Measurements from ENCODE around the gene CDC42EP5. TPM values are rescaled to one million over a fixed set of nuclear protein-coding genes. Genes with fewer than 3 reads are reported as not detected.

CDC42EP5 gene
- total RNA-seq, 2 experiments from 2014 or later = 0.45 to 0.83 TPM

DNA sequence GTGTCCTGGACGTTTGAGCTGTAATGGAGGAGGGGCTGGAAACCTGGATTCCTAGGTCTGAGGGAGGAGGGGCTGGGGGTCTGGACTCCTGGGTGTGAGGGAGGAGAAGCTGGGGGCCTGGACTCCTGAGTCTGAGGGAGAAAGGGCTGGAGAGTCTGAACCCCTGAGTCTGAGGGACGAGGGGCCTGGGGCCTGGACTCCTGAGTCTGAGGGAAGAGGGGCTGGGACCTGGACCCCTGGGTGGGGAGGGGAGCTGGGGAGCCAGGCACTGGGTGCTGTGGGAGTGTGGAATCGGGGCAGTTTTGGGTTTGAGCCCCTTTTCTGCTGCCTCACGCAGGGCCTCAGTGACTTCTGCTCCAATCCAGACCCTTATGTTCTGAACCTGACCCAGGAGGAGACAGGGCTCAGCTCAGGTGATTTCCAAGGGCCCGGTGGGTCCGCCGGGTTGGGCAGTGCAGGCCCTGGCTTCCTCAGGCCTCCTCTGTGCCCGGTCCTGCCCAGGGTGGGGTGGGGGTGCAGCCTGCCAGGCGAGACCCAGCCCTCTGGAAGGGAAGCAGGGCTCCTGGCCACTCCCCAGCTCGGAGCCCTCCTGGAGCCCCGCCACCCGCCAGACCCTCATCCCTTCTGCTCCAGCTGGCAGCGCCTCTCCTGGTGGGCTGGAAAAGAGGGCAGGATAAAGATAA lies 43.4 kb downstream of the CDC42EP5 start:
- H3K27ac Mint-ChIP-seq = no peak overlapping the region
- H3K9me3 Mint-ChIP-seq = no peaks in the 10 kb centered on the region
- POLR2A ChIA-PET = interaction anchor here (1.5 kb wide), 1 partner anchor 9 kb away, joined by 7 read pairs; no protein-coding TSS in a partner anchor
- no peak for DNase-seq
- intact Hi-C loops (cut with micrococcal nuclease) = no loop called here
- no peaks in the 10 kb centered on the region for H3K36me3 Mint-ChIP-seq (ENCODE audit: low read depth)
- peaks cover 28% of the 10 kb centered on the region for H3K27me3 Mint-ChIP-seq
- TF ChIP-seq, protein P1, sequence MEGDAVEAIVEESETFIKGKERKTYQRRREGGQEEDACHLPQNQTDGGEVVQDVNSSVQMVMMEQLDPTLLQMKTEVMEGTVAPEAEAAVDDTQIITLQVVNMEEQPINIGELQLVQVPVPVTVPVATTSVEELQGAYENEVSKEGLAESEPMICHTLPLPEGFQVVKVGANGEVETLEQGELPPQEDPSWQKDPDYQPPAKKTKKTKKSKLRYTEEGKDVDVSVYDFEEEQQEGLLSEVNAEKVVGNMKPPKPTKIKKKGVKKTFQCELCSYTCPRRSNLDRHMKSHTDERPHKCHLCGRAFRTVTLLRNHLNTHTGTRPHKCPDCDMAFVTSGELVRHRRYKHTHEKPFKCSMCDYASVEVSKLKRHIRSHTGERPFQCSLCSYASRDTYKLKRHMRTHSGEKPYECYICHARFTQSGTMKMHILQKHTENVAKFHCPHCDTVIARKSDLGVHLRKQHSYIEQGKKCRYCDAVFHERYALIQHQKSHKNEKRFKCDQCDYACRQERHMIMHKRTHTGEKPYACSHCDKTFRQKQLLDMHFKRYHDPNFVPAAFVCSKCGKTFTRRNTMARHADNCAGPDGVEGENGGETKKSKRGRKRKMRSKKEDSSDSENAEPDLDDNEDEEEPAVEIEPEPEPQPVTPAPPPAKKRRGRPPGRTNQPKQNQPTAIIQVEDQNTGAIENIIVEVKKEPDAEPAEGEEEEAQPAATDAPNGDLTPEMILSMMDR (IDR thresholded peaks at IDR 0.05) = no peak
- CTCF ChIA-PET = interaction anchor here (1.0 to 1.2 kb wide), 3 partner anchors 13 to 105 kb away, joined by 3 to 4 read pairs (median 3); no protein-coding TSS in a partner anchor
- no peak for ATAC-seq
- H3K4me3 Mint-ChIP-seq = no peak overlapping the region
- peaks cover 4% of the 10 kb centered on the region for H3K4me1 Mint-ChIP-seq (ENCODE audit: low read depth)

DNA sequence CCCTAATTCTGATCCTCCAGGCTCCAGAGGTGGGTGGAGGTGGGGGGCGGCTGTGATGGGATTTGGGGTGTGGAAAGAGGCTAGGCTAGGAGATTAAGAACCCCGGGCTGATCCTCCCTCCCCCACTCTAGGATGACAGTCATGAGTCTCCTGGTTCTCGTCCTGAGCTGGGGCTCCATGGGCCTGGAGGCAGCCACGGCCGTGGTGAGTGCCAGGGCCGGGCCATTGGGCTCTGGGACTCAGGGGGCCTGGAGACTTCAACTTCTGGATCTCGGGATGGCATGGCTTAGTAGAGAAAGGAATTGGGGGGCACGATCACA lies 44.0 kb downstream of the CDC42EP5 start:
- ATAC-seq = no peak
- no peak overlapping the region for H3K27ac Mint-ChIP-seq

DNA sequence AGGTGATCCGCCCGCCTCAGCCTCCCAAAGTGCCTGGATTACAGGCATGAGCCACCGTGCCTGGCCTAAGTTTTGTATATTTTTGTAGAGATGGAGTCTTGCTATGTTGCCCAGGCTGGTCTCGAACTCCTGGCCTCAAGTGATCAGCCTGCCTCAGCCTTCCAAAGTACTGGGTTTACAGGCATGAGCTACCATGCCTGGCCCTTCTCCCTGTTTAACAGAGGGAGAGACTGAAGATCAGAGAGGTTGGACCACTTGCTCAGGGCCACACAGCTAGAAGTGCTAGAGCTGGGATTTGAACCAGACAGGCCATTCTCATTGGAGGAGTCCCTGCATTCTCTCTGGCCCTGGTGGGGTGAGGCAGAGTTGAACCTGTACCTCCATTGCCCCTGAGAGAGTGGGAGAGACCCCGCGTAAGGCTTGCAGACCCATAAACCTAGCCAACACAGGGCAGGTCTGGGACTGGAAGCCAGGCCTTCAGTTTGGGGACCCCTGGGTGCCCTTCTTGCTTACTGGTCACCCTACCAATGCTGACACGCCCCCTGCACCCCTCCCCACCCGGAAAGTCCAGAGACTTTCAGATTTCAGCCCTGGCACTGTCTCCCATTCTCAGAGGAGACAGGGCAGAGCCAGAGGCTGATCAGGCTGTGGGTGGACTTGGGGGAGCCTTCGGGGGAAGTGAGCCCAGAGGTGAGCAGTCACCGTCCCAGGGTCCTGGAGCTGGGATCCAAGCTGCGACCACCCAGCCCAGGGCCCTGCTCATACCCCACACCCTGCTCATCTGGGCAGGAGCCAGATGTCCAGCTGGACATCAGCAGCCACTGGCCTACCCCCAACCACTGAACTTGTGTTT lies 44.5 kb downstream of the CDC42EP5 start:
- H3K36me3 Mint-ChIP-seq (ENCODE audit: low read depth) = no peaks in the 10 kb centered on the region
- POLR2A ChIA-PET = interaction anchor here (1.5 kb wide), 1 partner anchor 10 kb away, joined by 7 read pairs; no protein-coding TSS in a partner anchor
- DNase-seq = no peak
- no peak for ATAC-seq
- no peak overlapping the region for H3K27ac Mint-ChIP-seq
- CTCF ChIA-PET = interaction anchor here (1.2 kb wide), 1 partner anchor 13 kb away, joined by 3 read pairs; no protein-coding TSS in a partner anchor
- peaks cover 37% of the 10 kb centered on the region for H3K27me3 Mint-ChIP-seq
- intact Hi-C loops (cut with micrococcal nuclease) = no loop called here
- no peaks in the 10 kb centered on the region for H3K9me3 Mint-ChIP-seq
- TF ChIP-seq, protein P1 (IDR thresholded peaks at IDR 0.05) = no peak
- H3K4me3 Mint-ChIP-seq = no peak overlapping the region
- H3K4me1 Mint-ChIP-seq (ENCODE audit: low read depth) = peaks cover 2% of the 10 kb centered on the region

More for the DNA sequence above, 44.0 kb downstream of the CDC42EP5 start:
- POLR2A ChIA-PET = interaction anchor here (1.5 kb wide), 1 partner anchor 10 kb away, joined by 7 read pairs; no protein-coding TSS in a partner anchor
- Mint-ChIP-seq H3K27me3 (peaks cover 34% of the 10 kb centered on the region), H3K36me3 (ENCODE audit: low read depth) (no peaks in the 10 kb centered on the region), H3K4me3 (no peak overlapping the region), H3K4me1 (ENCODE audit: low read depth) (peaks cover 2% of the 10 kb centered on the region), H3K9me3 (no peaks in the 10 kb centered on the region)
- CTCF ChIA-PET = interaction anchor here (1.2 kb wide), 2 partner anchors 13 to 105 kb away, joined by 3 to 4 read pairs; no protein-coding TSS in a partner anchor
- TF ChIP-seq, protein P1 (IDR thresholded peaks at IDR 0.05) = no peak
- DNase-seq = no peak
- intact Hi-C loops (cut with micrococcal nuclease) = no loop called here

DNA sequence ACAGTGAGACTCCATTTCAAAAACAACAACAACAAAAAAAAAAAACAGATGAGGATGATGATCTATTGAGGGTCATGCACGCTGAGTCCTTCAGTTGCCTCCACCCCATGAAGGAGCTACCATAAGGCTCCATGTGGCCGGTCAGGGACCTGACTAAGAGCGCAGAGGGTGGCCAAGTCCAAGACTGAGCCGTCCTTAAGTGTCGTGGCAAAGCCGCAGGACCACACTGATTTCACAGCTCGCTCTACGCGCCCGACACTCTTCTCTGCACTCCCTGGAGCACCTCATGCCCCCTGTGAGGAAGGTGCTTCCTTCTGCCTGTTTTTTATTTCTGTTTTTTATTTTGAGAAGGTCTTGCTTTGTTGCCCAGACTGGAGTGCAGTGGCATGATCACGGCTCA lies 45.5 kb downstream of the CDC42EP5 start:
- Mint-ChIP-seq H3K27me3 (peaks cover 39% of the 10 kb centered on the region), H3K27ac (no peak overlapping the region), H3K4me3 (no peak overlapping the region), H3K9me3 (no peaks in the 10 kb centered on the region), H3K4me1 (ENCODE audit: low read depth) (peaks cover 2% of the 10 kb centered on the region), H3K36me3 (ENCODE audit: low read depth) (no peaks in the 10 kb centered on the region)
- intact Hi-C loops (cut with micrococcal nuclease) = no loop called here
- DNase-seq (no peak), ATAC-seq (no peak)
- TF ChIP-seq, protein P1 (IDR thresholded peaks at IDR 0.05) = no peak
- POLR2A ChIA-PET = no interaction called here
- CTCF ChIA-PET = interaction anchor here (1.0 kb wide), 1 partner anchor 12 kb away, joined by 3 read pairs; no protein-coding TSS in a partner anchor
